AG09319 (cell line): ENCODE results near the gene GNAI2.
A peak's percentile ranks its signal among the peaks of the same experiment; 100 is the strongest.

Experiments used
- DNase-seq: peaks from one replicate; pipeline ENCODE4 v3.0.0-alpha.2; 2010; ENCODE audit warnings: low read depth; ENCODE audit errors: extremely low read depth
- TF ChIP-seq, protein P1 (sequence below): IDR thresholded peaks from 2 replicates; pipeline ENCODE4 v1.5.1; 2011; ENCODE audit warnings: low read depth, mild to moderate bottlenecking, inconsistent platforms, low read length, moderate library complexity

The GNAI2 gene

DNA sequence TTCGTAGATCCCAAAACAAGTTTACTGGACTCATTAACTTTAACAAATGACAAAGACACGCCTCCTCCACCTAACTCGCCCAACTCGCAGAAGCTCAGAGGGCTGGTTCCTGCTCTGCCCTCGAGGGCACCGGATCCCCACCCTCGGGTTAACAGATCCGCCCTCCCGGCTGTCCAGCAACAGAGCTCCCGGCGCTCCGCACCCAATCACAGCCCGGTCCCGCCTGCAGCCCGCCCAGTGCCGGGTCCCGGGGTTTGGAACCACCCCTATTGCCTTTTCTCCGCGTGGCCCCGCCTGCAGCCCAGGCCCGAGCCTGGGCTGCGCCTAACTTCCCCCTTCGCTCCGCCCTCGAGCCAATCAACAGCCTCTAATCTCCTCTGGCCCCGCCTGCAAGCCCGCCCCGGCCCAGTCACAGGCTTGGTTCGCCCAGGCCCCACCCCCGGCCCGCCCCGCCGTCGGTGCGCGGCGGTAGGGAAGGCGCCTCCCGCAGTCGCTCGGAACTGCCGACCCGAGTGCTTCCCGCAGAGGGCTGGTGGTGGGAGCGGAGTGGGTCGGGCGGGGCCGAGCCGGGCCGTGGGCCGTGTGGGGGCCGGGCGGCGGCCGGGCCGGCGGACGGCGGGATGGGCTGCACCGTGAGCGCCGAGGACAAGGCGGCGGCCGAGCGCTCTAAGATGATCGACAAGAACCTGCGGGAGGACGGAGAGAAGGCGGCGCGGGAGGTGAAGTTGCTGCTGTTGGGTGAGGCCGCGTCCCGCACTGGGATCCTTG is at the start of gene GNAI2:
Gene GNAI2, plus strand, starts transcription at position 489 of the 768 bp plus-strand sequence. Its CDS starts 132 bp downstream, at position 621.
- DNase-seq: peak; percentile 95
- TF ChIP-seq, protein P1, sequence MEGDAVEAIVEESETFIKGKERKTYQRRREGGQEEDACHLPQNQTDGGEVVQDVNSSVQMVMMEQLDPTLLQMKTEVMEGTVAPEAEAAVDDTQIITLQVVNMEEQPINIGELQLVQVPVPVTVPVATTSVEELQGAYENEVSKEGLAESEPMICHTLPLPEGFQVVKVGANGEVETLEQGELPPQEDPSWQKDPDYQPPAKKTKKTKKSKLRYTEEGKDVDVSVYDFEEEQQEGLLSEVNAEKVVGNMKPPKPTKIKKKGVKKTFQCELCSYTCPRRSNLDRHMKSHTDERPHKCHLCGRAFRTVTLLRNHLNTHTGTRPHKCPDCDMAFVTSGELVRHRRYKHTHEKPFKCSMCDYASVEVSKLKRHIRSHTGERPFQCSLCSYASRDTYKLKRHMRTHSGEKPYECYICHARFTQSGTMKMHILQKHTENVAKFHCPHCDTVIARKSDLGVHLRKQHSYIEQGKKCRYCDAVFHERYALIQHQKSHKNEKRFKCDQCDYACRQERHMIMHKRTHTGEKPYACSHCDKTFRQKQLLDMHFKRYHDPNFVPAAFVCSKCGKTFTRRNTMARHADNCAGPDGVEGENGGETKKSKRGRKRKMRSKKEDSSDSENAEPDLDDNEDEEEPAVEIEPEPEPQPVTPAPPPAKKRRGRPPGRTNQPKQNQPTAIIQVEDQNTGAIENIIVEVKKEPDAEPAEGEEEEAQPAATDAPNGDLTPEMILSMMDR: no peak

DNA sequence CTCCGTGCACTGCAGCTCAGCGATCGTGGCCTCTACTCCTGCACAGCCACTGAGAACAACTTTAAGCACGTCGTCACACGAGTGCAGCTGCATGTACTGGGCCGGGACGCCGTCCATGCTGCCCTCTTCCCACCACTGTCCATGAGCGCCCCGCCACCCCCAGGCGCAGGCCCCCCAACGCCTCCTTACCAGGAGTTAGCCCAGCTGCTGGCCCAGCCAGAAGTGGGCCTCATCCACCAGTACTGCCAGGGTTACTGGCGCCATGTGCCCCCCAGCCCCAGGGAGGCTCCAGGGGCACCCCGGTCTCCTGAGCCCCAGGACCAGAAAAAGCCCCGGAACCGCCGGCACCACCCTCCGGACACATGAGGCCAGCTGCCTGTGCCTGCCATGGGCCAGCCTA is 48.3 kb upstream of the GNAI2 start:
- no peak for DNase-seq
- TF ChIP-seq, protein P1: no peak

DNA sequence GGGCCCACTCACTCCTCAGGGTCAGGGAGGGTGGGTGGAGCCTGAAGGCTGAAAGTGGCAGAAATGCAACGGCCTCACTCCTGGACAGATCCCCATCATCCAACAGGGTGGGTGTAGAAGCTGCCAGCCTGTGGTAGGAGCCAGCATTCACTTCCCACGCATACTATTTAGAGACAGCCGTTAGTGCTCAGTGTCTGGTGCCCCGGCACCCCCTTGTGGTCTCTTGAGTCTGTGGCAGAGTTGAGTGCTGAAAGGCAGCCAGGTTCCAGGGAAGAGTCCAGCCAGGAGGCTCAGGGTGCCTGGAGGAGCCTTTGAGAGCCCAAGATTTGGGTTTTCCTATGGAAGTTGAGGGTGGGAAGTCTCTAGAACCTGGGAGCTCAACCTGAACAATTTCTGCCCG is 46.7 kb upstream of the GNAI2 start:
- TF ChIP-seq, protein P1: peak; percentile 96
- peak; percentile 66 for DNase-seq

DNA sequence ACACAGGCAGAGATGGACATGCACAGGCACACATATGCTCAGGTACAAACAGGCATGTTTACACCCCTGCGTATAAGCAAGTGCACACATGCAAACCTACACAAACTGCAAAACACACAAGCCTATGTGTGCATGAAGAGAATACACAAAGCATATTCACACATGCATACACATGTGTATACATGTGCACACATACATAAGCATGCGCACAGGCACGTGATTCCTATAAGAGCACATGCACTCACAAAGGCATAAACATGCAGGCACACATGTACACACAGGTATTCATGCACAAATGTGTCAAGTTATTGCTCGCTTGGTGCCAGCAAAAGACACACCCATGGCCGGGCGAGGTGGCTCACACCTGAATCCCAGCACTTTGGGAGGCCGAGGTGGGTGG is 46.0 kb upstream of the GNAI2 start:
- DNase-seq: no peak
- TF ChIP-seq, protein P1: no peak

DNA sequence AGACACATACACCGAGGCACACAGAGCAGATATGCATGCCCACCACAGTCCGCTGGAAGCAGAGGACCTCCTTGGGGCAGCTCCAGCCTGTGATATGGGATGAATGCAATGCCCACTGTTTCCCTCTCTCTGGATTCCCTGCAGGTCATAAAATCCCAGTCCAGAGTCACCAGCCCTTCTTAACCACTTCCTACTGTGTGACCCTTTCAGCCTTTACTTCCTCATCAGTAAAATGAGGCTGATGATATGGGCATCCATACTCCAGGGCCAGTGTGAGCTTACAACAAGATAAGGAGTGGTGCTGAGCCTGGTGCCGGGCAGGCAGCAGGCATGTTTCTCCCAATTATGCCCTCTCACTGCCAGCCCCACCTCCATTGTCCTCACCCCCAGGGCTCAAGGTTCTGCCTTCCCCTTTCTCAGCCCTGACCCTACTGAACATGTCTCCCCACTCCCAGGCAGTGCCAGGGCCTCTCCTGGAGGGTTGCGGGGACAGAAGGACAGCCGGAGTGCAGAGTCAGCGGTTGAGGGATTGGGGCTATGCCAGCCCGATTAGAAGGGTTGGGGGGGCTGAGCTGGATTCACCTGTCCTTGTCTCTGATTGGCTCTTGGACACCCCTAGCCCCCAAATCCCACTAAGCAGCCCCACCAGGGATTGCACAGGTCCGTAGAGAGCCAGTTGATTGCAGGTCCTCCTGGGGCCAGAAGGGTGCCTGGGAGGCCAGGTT is 44.9 kb upstream of the GNAI2 start, which contains the start of gene GNAT1:
Gene GNAT1, plus strand, starts transcription at position 675 of the 725 bp plus-strand sequence. CDS start 116 bp downstream, outside the sequence.
- DNase-seq: no peak
- TF ChIP-seq, protein P1: no peak

DNA sequence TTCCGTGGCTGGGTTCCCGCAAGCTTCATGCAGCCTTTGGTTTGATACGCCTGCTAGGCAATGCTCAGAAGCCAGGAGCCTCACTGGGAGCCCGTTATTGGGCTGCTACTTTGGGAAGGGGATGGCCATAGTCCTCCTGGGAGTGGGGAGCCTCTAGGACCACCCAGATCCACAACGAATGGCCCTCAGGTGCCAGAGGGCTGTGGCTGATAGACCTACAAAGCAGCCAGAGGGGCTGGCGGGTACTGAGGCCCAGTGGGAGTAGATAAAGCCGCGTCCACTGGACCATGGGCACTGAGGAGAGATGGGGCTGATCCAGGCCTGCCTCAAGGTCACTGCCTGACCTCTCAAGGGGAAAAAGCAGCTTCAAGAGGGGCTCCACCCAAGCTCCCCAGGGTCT is 43.9 kb upstream of the GNAI2 start:
- TF ChIP-seq, protein P1: no peak
- no peak for DNase-seq

DNA sequence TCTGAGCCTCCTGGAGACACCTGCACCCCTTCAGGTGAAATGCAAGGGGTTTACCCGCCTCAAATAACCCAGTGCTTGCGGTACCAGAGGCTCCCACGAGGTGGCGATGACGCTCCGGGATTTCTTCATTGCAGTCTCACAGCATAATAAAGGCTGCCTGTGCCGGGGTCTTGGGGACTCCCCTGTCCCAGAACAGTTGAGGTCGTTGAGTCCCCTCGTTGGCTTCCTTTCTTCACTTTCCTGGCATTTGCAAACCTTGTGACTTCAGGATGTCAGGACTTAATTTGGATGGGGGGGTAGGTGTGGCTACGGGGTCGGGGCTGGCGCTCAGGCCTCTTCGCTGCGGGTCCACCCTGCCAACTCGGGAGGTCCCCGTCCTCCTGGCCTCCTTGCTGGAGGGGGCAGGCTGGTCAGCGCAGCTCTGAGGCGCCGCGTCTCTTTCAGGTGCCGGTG is 43.3 kb upstream of the GNAI2 start:
- TF ChIP-seq, protein P1: peak; percentile 95
- peak; percentile 5 for DNase-seq
